ENCODE measurements around the gene ACSS3. TPM values are rescaled to one million over a fixed set of nuclear protein-coding genes. Genes with fewer than 3 reads are reported as not detected.

The ACSS3 gene
- total and polyA plus RNA-seq, 2 of the 8 experiments (the other 6 are each of a cell fraction or from before 2014, with no cell fraction given), result 14.4 to 24.0 TPM

DNA sequence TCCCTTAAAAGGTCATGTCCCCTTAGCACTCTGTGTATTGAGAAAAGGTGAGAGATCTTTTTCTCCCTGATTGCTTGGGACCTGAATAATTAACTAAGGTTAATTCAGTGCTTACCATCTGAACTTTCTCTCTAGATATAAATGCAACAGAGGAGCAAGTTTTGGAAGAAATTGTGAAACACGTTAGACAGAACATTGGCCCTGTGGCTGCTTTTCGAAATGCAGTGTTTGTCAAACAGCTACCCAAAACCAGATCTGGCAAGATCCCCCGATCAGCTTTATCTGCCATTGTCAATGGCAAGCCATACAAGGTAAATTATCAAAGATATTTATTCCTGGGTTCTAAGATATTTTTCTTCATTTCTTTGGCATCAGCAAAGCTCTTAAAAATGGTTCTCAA is 175.5 kb downstream of the ACSS3 start (continued):
- no peak for TF ChIP-seq TAF7 (optimal IDR thresholded peaks at IDR 0.05; ENCODE audit: borderline replicate concordance, low read depth, low read length)
- TF ChIP-seq SUZ12 (IDR thresholded peaks at IDR 0.05; ENCODE audit: low read length), result no peak
- TF ChIP-seq SIN3A (conservative IDR thresholded peaks at IDR 0.05 in 1 of 2, IDR thresholded peaks at IDR 0.05 in 1 of 2; ENCODE audit: low read depth in 1 of 2, low read length in 2 of 2), result no peak

Data from H1 (cell line).